RCC 7860 (cell line): Measurements from ENCODE around the gene TNK1.

Experiments
- DNase-seq: peaks from one replicate; pipeline ENCODE4 v3.0.0-alpha.2; 2015; ENCODE audit warnings: low spot score
- FAIRE-seq: peaks from 2 replicates; lab custom pipeline; 2012; peaks lifted over from hg19 to GRCh38; lab: Jason Lieb, UNC

The TNK1 gene

GRCh38 chr17:7429722-7430121, 48.8 kb downstream of the TNK1 start:
- DNase-seq = no peak
- FAIRE-seq = no peak

DNA sequence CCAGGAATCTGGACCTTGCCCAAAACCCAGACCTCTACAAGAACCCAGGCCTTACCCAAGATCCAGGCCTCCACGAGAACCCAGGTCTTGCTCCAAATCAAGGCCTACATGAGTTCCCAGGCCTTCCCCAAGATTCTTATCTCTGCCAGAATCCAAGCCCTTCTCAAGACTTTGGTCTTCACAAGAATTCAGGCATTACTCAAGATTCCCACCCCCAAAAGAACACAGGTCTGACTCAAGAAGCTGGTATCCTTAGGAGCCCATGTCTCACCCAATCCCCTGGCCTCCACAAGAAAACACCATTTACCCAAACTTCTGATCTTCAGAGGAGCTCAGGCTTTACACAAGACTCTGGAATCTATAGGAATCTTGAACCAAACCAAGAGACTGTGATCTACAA, 50.3 kb downstream of the TNK1 start:
- no peak for FAIRE-seq
- no peak for DNase-seq

DNA sequence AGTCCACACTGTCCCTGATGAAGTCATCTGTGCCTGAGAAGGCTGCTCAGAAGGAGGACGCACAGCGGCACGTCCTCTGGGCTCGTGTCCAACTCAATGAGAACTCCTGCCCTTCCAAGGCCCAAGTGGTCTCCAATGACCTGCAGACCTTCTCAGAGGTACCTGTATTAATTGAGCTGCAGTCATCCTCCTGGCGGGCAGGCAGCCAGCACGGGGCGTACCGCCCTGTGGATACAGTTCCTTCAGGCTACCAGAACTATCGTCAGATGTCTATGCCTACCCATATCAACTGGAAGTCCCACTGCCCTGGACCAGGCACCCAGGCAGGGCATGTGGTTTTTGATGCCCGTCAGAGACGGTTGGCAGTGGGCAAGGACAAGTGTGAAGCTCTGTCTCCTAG, 51.4 kb downstream of the TNK1 start:
- FAIRE-seq (no peak), DNase-seq (no peak)

DNA sequence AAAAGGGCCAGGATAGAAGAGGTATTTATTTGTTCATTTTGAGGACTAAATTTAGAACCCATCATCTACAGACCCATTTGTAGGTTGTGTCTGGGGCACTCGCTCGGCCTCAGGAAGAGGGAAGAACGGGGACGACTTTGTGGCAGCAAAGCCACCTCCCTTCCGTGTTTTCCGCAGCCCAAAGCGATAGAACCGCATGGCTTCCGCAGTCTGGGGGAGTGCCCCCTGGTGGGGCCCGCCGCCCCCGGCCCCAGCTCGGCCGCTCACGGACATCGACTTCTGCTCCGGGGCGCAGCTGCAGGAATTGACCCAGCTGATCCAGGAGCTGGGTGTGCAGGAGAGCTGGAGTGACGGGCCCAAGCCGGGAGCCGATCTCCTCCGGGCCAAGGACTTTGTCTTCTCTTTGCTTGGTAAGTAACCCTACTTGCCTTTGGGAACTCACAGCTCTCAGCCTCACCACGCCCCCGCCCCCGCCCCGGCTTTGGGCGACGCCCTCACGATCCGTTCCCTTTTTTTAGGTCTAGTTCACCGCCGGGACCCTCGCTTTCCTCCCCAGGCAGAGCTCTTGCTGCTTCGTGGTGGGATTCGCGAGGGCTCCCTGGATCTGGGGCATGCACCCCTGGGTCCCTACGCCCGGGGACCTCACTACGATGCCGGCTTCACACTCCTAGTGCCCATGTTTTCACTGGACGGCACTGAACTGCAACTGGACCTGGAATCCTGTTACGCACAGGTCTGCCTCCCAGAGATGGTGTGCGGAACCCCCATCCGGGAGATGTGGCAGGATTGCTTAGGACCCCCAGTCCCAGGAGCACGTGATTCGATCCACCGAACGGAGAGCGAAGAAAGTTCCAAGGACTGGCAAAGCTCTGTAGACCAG, 55.0 kb downstream of the TNK1 start:
- no peak for FAIRE-seq
- DNase-seq = no peak

- DNase-seq (peak; percentile 34), FAIRE-seq (no peak)
Measured at GRCh38 chr17:7436556-7437368, 55.9 kb downstream of the TNK1 start.

DNA sequence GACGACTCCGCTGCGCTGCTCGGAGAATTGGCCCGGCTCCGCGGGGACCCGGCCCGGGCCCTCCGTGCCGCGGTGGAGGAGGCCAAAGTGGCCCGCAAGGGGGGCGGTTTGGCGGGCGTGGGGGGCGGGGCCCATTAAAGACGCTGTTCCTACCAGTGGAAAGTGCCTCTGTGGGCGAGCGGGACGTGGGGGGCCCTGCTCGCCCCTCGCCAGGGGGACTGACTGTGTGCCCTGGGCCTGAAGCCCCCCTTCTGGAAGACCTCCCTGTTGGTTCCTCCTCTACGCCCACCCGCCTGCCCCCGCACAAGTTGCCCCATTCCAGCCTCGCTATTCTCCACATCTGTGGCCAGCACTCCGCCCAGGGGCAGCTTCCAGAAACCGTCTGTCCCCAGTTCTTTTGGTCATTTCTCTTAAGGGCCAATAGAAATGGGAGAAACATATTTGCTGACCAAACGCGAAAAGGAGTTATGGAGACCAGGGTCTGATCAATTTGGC, 56.5 kb downstream of the TNK1 start:
- FAIRE-seq (no peak), DNase-seq (no peak)

- FAIRE-seq (no peak), DNase-seq (no peak)
Measured at GRCh38 chr17:7437950-7438614, 57.2 kb downstream of the TNK1 start.

GRCh38 chr17:7438656-7439460, 58.0 kb downstream of the TNK1 start:
- FAIRE-seq (no peak), DNase-seq (no peak)
